Loucy (cell line): ENCODE data around the gene TREML1.

ENCODE experiments used
- EZH2phosphoT487 ChIP-seq: fragments of 200-600 bp; IDR thresholded peaks from 2 replicates; pipeline ENCODE4 v1.6.1; 2018; ENCODE audit warnings: antibody characterized with exemption, mild to moderate bottlenecking, moderate library complexity, borderline replicate concordance
- TF ChIP-seq, protein P1 (sequence below): fragments of 200-600 bp; sonication (generic); conservative IDR thresholded peaks from 2 replicates; pipeline ENCODE4 v1.5.1; 2014; ENCODE audit warnings: mild to moderate bottlenecking, antibody characterized with exemption, low read length

DNA sequence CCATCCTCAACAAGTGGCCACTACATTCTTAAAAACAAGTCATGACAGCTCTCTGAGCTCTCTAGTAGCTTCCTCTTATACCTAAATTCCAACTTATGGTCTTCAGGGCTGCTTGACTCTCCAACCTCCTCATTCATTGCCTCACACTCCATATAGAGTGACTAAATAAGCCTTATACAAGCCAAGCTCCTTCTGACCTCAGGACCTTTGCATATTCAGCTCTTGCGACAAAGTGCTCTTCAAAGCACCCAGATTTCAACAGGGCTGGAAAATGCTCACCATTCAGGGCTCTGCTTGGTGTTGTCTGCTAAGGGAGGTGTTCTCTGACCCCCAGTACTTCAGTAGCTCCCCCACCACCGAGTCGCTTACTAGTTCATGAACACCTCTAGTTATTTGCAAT is 43.1 kb upstream of the TREML1 start:
- TF ChIP-seq, protein P1, sequence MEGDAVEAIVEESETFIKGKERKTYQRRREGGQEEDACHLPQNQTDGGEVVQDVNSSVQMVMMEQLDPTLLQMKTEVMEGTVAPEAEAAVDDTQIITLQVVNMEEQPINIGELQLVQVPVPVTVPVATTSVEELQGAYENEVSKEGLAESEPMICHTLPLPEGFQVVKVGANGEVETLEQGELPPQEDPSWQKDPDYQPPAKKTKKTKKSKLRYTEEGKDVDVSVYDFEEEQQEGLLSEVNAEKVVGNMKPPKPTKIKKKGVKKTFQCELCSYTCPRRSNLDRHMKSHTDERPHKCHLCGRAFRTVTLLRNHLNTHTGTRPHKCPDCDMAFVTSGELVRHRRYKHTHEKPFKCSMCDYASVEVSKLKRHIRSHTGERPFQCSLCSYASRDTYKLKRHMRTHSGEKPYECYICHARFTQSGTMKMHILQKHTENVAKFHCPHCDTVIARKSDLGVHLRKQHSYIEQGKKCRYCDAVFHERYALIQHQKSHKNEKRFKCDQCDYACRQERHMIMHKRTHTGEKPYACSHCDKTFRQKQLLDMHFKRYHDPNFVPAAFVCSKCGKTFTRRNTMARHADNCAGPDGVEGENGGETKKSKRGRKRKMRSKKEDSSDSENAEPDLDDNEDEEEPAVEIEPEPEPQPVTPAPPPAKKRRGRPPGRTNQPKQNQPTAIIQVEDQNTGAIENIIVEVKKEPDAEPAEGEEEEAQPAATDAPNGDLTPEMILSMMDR, result no peak
- no peak for TF ChIP-seq EZH2phosphoT487
